B cell (primary cell): ENCODE measurements around the gene PSMD3. TPM values are rescaled to one million over a fixed set of nuclear protein-coding genes. Genes with fewer than 3 reads are reported as not detected.

Experiments used
- ATAC-seq: fragments of 200-7000 bp; cut with Tn5 transposase; one replicate; pipeline ENCODE4 v1.10.0; 2021; ENCODE audit warnings: low read depth, mild to moderate bottlenecking, moderate number of reproducible peaks, moderate library complexity
- CTCF ChIA-PET: fragments of 350-600 bp; sonication (Branson Sonifier 250); formaldehyde crosslinking; loops from one replicate; lab custom pipeline; 2021; ENCODE audit warnings: antibody characterized with exemption, inconsistent platforms; lab: Charles Lee
- POLR2A ChIA-PET: fragments of 350-600 bp; sonication (Branson Sonifier 250); formaldehyde crosslinking; loops from one replicate; lab custom pipeline; 2021; ENCODE audit warnings: antibody characterized with exemption; lab: Charles Lee
- DNase-seq: peaks from one replicate; pipeline ENCODE4 v3.0.0; 2013
- H2AFZ ChIP-seq: 2 replicates; pipeline ENCODE4 v1.6.1; 2012; ENCODE audit warnings: mild to moderate bottlenecking, low read depth, low read length; ENCODE audit not compliant: insufficient read depth, poor library complexity, severe bottlenecking
- H3K27ac ChIP-seq, 2 donors: 1 replicate in 1 of 2; 2 replicates in 1 of 2; pipeline ENCODE4 v1.5.1; 2012 to 2013; ENCODE audit warnings: low read length in 2 of 2, mild to moderate bottlenecking in 2 of 2, moderate library complexity in 1 of 2
- H3K27me3 ChIP-seq, 4 experiments: fragments of 200-600 bp in 1 of 4; sonication (generic) in 1 of 4; replicated peaks in 1 of 4; 1 replicate in 2 of 4; 2 replicates in 2 of 4; pipeline versions ENCODE4 v1.6.1 to v1.7.0; 2013 to 2016; ENCODE audit warnings: low read length in 3 of 4, mild to moderate bottlenecking in 2 of 4, mixed read lengths in 1 of 4, moderate library complexity in 1 of 4; ENCODE audit not compliant: insufficient read depth in 4 of 4, control insufficient read depth in 3 of 4; ENCODE audit errors: control extremely low read depth in 1 of 4
- H3K36me3 ChIP-seq, 2 experiments: replicated peaks in 1 of 2; 1 replicate in 1 of 2; 2 replicates in 1 of 2; pipeline versions ENCODE4 v1.6.1 to v1.7.1; 2013; ENCODE audit warnings: low read length in 1 of 2; ENCODE audit not compliant: insufficient read depth in 2 of 2, control insufficient read depth in 1 of 2; ENCODE audit errors: control extremely low read depth in 1 of 2, extremely low read depth in 1 of 2
- H3K4me1 ChIP-seq, 2 donors: fragments of 200-600 bp in 1 of 2; sonication (generic) in 1 of 2; 1 replicate in 1 of 2; 2 replicates in 1 of 2; pipeline versions ENCODE4 v1.5.1 to v1.6.1; 2013 to 2017; ENCODE audit warnings: low read length in 2 of 2; ENCODE audit not compliant: control insufficient read depth in 2 of 2, insufficient read depth in 2 of 2
- H3K4me2 ChIP-seq: replicated peaks from 2 replicates; pipeline ENCODE3; 2012; ENCODE audit warnings: mild to moderate bottlenecking, low read depth, low read length; ENCODE audit not compliant: poor library complexity, severe bottlenecking
- H3K4me3 ChIP-seq, 5 experiments: fragments of 200-600 bp in 1 of 5; sonication (generic) in 1 of 5; 1 replicate in 3 of 5; 2 replicates in 2 of 5; pipeline versions ENCODE4 v1.5.1 to v1.7.0; 2011 to 2016; ENCODE audit warnings: low read length in 4 of 5, mild to moderate bottlenecking in 4 of 5, low read depth in 2 of 5, control low read depth in 1 of 5, moderate library complexity in 1 of 5; ENCODE audit not compliant: insufficient read depth in 1 of 5; ENCODE audit errors: control extremely low read depth in 1 of 5, extremely low read depth in 1 of 5
- H3K79me2 ChIP-seq: fragments of 200-600 bp; sonication (generic); one replicate; pipeline ENCODE4 v1.6.0; 2016; ENCODE audit warnings: low read length; ENCODE audit not compliant: control insufficient read depth, insufficient read depth
- H3K9ac ChIP-seq: fragments of 200-600 bp; sonication (generic); 2 replicates; pipeline ENCODE4 v1.6.1; 2017; ENCODE audit warnings: mild to moderate bottlenecking, low read length, moderate library complexity
- H3K9me3 ChIP-seq, 3 donors: one replicate each; pipeline versions ENCODE4 v1.6.1 to v1.7.1; 2013; ENCODE audit warnings: low read length in 2 of 3; ENCODE audit not compliant: control insufficient read depth in 2 of 3, insufficient read depth in 1 of 3; ENCODE audit errors: control extremely low read depth in 1 of 3
- H4K20me1 ChIP-seq: 2 replicates; pipeline ENCODE4 v1.6.0; 2012; ENCODE audit warnings: mild to moderate bottlenecking, low read length; ENCODE audit not compliant: insufficient read depth, control insufficient read depth, poor library complexity, severe bottlenecking
- H3K27ac Mint-ChIP-seq: one replicate; pipeline ENCODE4 v1.8.0; 2021; ENCODE audit warnings: mixed read lengths
- H3K27me3 Mint-ChIP-seq: one replicate; pipeline ENCODE4 v1.8.0; 2021; ENCODE audit warnings: mixed read lengths
- H3K4me1 Mint-ChIP-seq: one replicate; pipeline ENCODE4 v1.8.0; 2021; ENCODE audit warnings: mixed read lengths
- H3K4me3 Mint-ChIP-seq: one replicate; pipeline ENCODE4 v1.8.0; 2021; ENCODE audit warnings: mixed read lengths
- H3K9me3 Mint-ChIP-seq: one replicate; pipeline ENCODE4 v1.8.0; 2022; ENCODE audit warnings: mixed read lengths; ENCODE audit not compliant: insufficient read depth
- EZH2 ChIP-seq: IDR thresholded peaks from 2 replicates; pipeline ENCODE4 v1.6.1; 2012; ENCODE audit warnings: borderline replicate concordance, low read depth, mild to moderate bottlenecking, moderate library complexity, low read length; ENCODE audit not compliant: insufficient read depth, poor library complexity, severe bottlenecking
- WGBS: methylation state at CpG from one replicate; pipeline ENCODE4 v1.1.5; 2013; ENCODE audit warnings: missing lambda C conversion rate; ENCODE audit not compliant: insufficient coverage; 5-methylcytosine and 5-hydroxymethylcytosine counted together
- intact Hi-C: fragments of 100-400 bp; cut with micrococcal nuclease; formaldehyde crosslinking; loops from one replicate; pipeline ENCODE4 v1.10.0; 2022
- polyA plus RNA-seq: library from polyadenylated mRNA; depleted of rRNA; stranded (reverse); fragments of >200 nt; gene quantifications from 2 replicates; pipeline ENCODE4 v1.2.3, GENCODE V29; 2012
- total RNA-seq, 2 donors: library from RNA; stranded (reverse); fragments of 120-200 nt in 1 of 2; gene quantifications; 1 replicate in 1 of 2; 2 replicates in 1 of 2; pipeline versions ENCODE4 v1.2.3 to v1.2.4, GENCODE V29; 2013 to 2022
- TF ChIP-seq, protein P1 (sequence below): fragments of 200-600 bp; IDR thresholded peaks from one replicate; pipeline ENCODE4 v1.8.0; 2022; ENCODE audit warnings: antibody characterized with exemption, mild to moderate bottlenecking

The PSMD3 gene
- total and polyA plus RNA-seq, 2 donors (not counting 1 experiment from before 2014, with no cell fraction given) = 72.6 to 76.6 TPM

DNA sequence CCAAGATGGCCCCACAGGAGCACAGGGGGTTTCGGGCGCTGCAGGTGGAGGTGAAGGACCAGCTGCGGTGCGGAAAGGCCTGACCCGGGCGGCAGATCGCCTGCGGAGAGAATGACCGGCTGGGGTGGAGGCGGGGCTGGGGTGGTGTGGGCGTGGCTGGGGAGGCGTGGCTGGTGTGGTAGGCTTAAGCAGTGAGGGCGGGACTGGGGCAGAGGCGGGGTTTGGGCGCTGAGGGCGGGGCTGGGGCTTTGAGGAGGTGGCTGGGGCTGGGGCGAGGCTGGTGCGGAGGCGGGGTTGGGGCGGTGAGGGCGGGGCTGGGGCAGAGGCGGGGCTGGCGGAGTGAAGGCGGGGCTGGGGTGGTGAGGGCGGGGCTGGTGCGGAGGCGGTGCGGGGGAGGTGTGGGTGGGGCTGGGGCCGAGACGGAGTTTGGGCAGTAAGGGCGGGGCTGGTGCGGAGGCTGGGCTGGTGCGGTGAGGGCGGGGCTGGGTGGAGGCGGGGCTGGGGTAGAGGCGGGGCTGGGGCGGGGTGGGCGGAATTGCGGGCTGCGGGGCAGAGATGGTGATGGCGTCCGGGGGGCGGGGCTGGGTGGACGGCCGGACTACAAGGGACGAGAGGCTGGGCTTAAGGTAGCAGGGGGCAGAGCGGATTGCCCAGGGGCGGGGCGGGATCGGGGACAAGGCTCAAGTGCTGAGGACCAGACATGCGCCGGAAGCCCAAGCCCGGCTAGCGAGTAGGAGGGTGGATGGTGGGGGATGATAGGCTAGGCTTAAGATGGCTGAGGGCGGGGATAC lies 27.7 kb upstream of the PSMD3 start:
- Histone ChIP-seq H3K27ac (peak overlapping the region; percentile 62), H3K9me3 (no peaks in the 10 kb centered on the region), H3K4me1 (peaks cover 24 to 38% of the 10 kb centered on the region in 2 donors), H3K9ac (peak overlapping the region; percentile 75), H3K27me3 (no peaks in the 10 kb centered on the region), H3K4me3 (peak overlapping the region in 4 of 5 experiments; percentile 50 to 66 (median 61)), H3K79me2 (no peaks in the 10 kb centered on the region), H3K4me2 (peak overlapping the region; percentile 99), H4K20me1 (no peaks in the 10 kb centered on the region), H3K36me3 (no peaks in the 10 kb centered on the region), H2AFZ (peak overlapping the region; percentile 81)
- TF ChIP-seq, protein P1, sequence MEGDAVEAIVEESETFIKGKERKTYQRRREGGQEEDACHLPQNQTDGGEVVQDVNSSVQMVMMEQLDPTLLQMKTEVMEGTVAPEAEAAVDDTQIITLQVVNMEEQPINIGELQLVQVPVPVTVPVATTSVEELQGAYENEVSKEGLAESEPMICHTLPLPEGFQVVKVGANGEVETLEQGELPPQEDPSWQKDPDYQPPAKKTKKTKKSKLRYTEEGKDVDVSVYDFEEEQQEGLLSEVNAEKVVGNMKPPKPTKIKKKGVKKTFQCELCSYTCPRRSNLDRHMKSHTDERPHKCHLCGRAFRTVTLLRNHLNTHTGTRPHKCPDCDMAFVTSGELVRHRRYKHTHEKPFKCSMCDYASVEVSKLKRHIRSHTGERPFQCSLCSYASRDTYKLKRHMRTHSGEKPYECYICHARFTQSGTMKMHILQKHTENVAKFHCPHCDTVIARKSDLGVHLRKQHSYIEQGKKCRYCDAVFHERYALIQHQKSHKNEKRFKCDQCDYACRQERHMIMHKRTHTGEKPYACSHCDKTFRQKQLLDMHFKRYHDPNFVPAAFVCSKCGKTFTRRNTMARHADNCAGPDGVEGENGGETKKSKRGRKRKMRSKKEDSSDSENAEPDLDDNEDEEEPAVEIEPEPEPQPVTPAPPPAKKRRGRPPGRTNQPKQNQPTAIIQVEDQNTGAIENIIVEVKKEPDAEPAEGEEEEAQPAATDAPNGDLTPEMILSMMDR = no peak
- TF ChIP-seq EZH2 = no peak
- peak overlapping the region; percentile 87 for H3K4me3 Mint-ChIP-seq
- under 1% methylated on average over 28 of the region's 55 CpGs for WGBS
- peaks cover 31% of the 10 kb centered on the region for H3K4me1 Mint-ChIP-seq
- ChIA-PET POLR2A (interaction anchor here (0.6 to 1.6 kb wide), 4 partner anchors 28 to 1826 kb away, joined by 3 to 5 read pairs (median 4); partner anchors contain the start of gene PSMD3), CTCF (interaction anchor here (1.2 to 3.1 kb wide), 4 partner anchors 27 to 331 kb away, joined by 3 to 15 read pairs (median 9); partner anchors contain the start of gene PSMD3)
- intact Hi-C loops = loop anchor here (1.0 to 10.0 kb wide), 7 partner anchors 26 to 264 kb away; partner anchors contain the start of genes LRRC3C, MED24, MIEN1 and NR1D1
- H3K9me3 Mint-ChIP-seq = no peaks in the 10 kb centered on the region
- DNase-seq (peak; percentile 96), ATAC-seq (peak; percentile 84)
- H3K27ac Mint-ChIP-seq = peak overlapping the region; percentile 81
- H3K27me3 Mint-ChIP-seq = no peaks in the 10 kb centered on the region
